Measurements from ENCODE around the gene MIEF2.

Gene MIEF2

DNA sequence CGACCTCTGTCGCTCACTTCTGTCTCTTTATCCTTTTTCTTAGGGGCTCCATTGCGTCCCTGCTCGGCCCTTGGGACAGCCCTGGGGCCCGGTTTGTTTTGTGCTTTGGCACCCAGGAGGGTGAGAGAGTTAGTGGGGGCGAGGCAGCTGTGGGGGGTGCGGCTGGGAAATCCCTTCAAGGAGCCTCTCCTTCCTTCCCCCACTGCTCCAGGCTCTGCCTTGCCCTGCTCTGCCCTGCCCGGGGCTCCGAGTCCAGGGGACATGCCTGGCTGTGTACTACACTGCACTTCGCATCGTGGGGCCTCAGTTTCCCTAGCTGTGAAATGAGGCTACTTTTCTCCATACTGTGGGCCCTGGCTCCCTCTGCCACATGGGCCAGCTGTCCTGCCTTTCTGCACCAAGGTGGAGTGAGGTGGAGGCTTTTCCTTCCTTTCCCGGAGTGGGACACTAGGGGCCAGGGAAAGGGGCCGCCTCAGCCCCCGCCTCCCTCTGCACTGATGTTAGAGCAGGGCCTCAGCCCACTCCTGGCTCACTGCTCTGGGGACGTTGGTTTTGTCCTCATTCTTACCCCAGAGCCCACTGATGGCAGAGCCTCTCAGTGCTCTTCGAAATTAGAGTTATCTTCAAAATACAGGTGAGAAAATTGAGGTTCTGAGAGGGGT lies 34.0 kb upstream of the MIEF2 start:
- no peak for TF ChIP-seq EZH2phosphoT487 (conservative IDR thresholded peaks at IDR 0.05; ENCODE audit: low read length)
- TF ChIP-seq, protein P1, sequence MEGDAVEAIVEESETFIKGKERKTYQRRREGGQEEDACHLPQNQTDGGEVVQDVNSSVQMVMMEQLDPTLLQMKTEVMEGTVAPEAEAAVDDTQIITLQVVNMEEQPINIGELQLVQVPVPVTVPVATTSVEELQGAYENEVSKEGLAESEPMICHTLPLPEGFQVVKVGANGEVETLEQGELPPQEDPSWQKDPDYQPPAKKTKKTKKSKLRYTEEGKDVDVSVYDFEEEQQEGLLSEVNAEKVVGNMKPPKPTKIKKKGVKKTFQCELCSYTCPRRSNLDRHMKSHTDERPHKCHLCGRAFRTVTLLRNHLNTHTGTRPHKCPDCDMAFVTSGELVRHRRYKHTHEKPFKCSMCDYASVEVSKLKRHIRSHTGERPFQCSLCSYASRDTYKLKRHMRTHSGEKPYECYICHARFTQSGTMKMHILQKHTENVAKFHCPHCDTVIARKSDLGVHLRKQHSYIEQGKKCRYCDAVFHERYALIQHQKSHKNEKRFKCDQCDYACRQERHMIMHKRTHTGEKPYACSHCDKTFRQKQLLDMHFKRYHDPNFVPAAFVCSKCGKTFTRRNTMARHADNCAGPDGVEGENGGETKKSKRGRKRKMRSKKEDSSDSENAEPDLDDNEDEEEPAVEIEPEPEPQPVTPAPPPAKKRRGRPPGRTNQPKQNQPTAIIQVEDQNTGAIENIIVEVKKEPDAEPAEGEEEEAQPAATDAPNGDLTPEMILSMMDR (IDR thresholded peaks at IDR 0.05; ENCODE audit: insufficient read depth, low read length, poor library complexity, severe bottlenecking), result no peak
- H3F3A ChIP-seq (ENCODE audit: insufficient read depth), result no peaks in the 10 kb centered on the region
- peak overlapping the region; percentile 65 for H2AFZ ChIP-seq (ENCODE audit: low read depth, low read length, severe bottlenecking)
- no peaks in the 10 kb centered on the region for H3K9me2 ChIP-seq (replicated peaks; ENCODE audit: insufficient read depth, low read length)
- H3K27me3 ChIP-seq (ENCODE audit: low read length), result no peaks in the 10 kb centered on the region
- H3K4me2 ChIP-seq (ENCODE audit: low read depth, low read length, poor library complexity, severe bottlenecking), result peak overlapping the region; percentile 95
- no peak overlapping the region for H3K27ac ChIP-seq (ENCODE audit: low read depth, low read length)
- H3K9ac ChIP-seq (ENCODE audit: low read length), result peak overlapping the region; percentile 68
- no peaks in the 10 kb centered on the region for H3K36me3 ChIP-seq (ENCODE audit: low read length)
- no peaks in the 10 kb centered on the region for H4K20me1 ChIP-seq (ENCODE audit: low read depth, low read length)
- peak overlapping the region; percentile 77 for H3K4me3 ChIP-seq (ENCODE audit: insufficient read depth, low read length, poor library complexity, severe bottlenecking)
- no peaks in the 10 kb centered on the region for H3K79me2 ChIP-seq (ENCODE audit: insufficient read depth, low read length)
- no peaks in the 10 kb centered on the region for H3K9me3 ChIP-seq (ENCODE audit: insufficient read depth, low read length)

DNA sequence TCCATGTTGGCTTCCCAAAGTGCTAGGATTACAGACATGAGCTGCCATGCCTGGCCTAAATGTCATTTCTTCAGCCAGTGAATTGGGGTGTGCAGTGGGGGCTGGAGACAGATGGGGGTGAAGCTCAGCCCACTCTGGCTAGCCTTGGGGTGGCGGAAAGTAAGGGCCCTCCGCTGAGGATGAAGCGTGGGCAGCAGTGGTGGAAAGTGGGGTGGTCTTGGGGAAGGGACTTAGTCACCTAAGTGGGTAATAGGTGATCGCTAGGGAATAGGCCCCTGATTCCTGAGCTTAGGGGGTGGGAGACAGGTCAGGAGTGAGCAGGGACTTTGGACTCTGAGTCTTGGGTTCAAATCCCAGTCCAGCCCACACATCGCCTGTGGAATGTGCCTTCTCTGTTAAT lies 32.8 kb upstream of the MIEF2 start:
- no peak overlapping the region for H3K4me3 ChIP-seq (ENCODE audit: insufficient read depth, low read length, poor library complexity, severe bottlenecking)
- no peaks in the 10 kb centered on the region for H3F3A ChIP-seq (ENCODE audit: insufficient read depth)
- H2AFZ ChIP-seq (ENCODE audit: low read depth, low read length, severe bottlenecking), result no peak overlapping the region
- no peak overlapping the region for H3K9ac ChIP-seq (ENCODE audit: low read length)
- H4K20me1 ChIP-seq (ENCODE audit: low read depth, low read length), result no peaks in the 10 kb centered on the region
- TF ChIP-seq, protein P1 (IDR thresholded peaks at IDR 0.05; ENCODE audit: insufficient read depth, low read length, poor library complexity, severe bottlenecking), result no peak
- TF ChIP-seq EZH2phosphoT487 (conservative IDR thresholded peaks at IDR 0.05; ENCODE audit: low read length), result no peak
- H3K36me3 ChIP-seq (ENCODE audit: low read length), result no peaks in the 10 kb centered on the region
- no peaks in the 10 kb centered on the region for H3K27me3 ChIP-seq (ENCODE audit: low read length)
- H3K79me2 ChIP-seq (ENCODE audit: insufficient read depth, low read length), result no peaks in the 10 kb centered on the region
- no peaks in the 10 kb centered on the region for H3K9me2 ChIP-seq (replicated peaks; ENCODE audit: insufficient read depth, low read length)
- no peak overlapping the region for H3K4me2 ChIP-seq (ENCODE audit: low read depth, low read length, poor library complexity, severe bottlenecking)
- H3K27ac ChIP-seq (ENCODE audit: low read depth, low read length), result no peak overlapping the region
- no peaks in the 10 kb centered on the region for H3K9me3 ChIP-seq (ENCODE audit: insufficient read depth, low read length)

DNA sequence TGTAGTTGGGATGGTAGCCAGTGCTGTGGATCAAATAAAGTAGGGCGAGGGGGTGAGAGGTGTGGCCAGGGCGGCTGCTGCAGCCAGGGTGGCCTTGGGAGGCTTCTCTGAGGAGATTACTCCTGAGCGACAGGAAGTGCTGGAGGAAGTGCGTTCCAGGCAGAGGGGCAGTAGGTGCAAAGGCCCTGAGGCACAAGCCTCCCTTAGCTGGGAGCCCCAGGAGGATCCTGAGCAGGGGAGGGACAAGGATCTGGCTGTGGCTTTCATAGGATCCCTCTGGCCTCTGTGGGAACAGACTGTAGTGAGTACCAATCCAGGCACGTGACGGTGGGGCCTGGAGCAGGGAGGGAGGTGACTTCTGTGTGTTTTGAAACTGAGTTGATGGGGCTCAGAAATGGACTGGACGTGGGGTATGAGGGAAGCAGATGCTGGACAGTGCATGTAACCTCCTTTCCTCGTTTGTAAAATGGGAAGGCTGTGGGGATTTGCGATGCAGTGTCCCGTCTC lies 32.2 kb upstream of the MIEF2 start:
- H3K27ac ChIP-seq (ENCODE audit: low read depth, low read length), result no peak overlapping the region
- no peak overlapping the region for H3K9ac ChIP-seq (ENCODE audit: low read length)
- H4K20me1 ChIP-seq (ENCODE audit: low read depth, low read length), result no peaks in the 10 kb centered on the region
- no peak overlapping the region for H3K4me3 ChIP-seq (ENCODE audit: insufficient read depth, low read length, poor library complexity, severe bottlenecking)
- no peaks in the 10 kb centered on the region for H3F3A ChIP-seq (ENCODE audit: insufficient read depth)
- H3K79me2 ChIP-seq (ENCODE audit: insufficient read depth, low read length), result no peaks in the 10 kb centered on the region
- TF ChIP-seq EZH2phosphoT487 (conservative IDR thresholded peaks at IDR 0.05; ENCODE audit: low read length), result no peak
- TF ChIP-seq, protein P1 (IDR thresholded peaks at IDR 0.05; ENCODE audit: insufficient read depth, low read length, poor library complexity, severe bottlenecking), result no peak
- no peak overlapping the region for H3K4me2 ChIP-seq (ENCODE audit: low read depth, low read length, poor library complexity, severe bottlenecking)
- H3K27me3 ChIP-seq (ENCODE audit: low read length), result no peaks in the 10 kb centered on the region
- no peaks in the 10 kb centered on the region for H3K36me3 ChIP-seq (ENCODE audit: low read length)
- H2AFZ ChIP-seq (ENCODE audit: low read depth, low read length, severe bottlenecking), result no peak overlapping the region
- no peaks in the 10 kb centered on the region for H3K9me3 ChIP-seq (ENCODE audit: insufficient read depth, low read length)
- H3K9me2 ChIP-seq (replicated peaks; ENCODE audit: insufficient read depth, low read length), result no peaks in the 10 kb centered on the region
